Nephron (organoid): ENCODE data around the gene VPS4B.

Source experiments
- H3K27ac Mint-ChIP-seq, 3 experiments: 2 replicates each; pipeline ENCODE4 v1.8.0; 2020; ENCODE audit warnings: mixed read lengths in 3 of 3, mild to moderate bottlenecking in 2 of 3, moderate library complexity in 1 of 3
- H3K27me3 Mint-ChIP-seq: 2 replicates; pipeline ENCODE4 v1.8.0; 2021; ENCODE audit warnings: low read depth, mild to moderate bottlenecking, moderate library complexity, mixed read lengths
- H3K36me3 Mint-ChIP-seq: 2 replicates; pipeline ENCODE4 v1.8.0; 2020; ENCODE audit warnings: low read depth, mixed read lengths
- H3K4me1 Mint-ChIP-seq: 2 replicates; pipeline ENCODE4 v1.8.0; 2020; ENCODE audit warnings: mixed read lengths
- H3K4me3 Mint-ChIP-seq, 3 experiments: 2 replicates each; pipeline ENCODE4 v1.8.0; 2020; ENCODE audit warnings: mild to moderate bottlenecking in 3 of 3, mixed read lengths in 3 of 3, moderate library complexity in 2 of 3
- H3K9me3 Mint-ChIP-seq: 2 replicates; pipeline ENCODE4 v1.8.0; 2020; ENCODE audit warnings: mixed read lengths
- TF ChIP-seq, protein P1 (sequence below), 3 experiments: fragments of 200-600 bp; sonication (generic); IDR thresholded peaks; one replicate each; pipeline ENCODE4 v1.5.0; 2021; ENCODE audit warnings: antibody characterized with exemption in 3 of 3; ENCODE audit not compliant: unreplicated experiment in 3 of 3

The VPS4B gene

DNA sequence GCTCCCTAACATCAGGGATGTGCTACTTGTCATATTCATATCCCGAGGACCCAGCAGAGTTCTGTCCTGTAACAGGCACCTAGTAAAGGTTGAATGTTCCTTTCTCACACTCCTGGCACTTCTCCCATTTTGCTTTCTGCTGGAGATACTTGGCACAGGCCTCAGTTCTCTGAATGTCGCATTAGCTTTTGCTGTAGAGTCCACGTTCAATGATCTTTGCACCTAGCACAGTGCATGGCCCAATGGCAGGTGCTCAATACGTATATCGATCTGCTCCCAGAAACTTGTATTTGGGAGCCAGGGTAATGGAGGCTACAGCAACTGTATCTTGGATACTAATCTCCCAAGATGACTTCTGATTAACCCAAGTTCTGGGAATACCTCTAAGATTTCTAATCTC, 24.8 kb upstream of the VPS4B start:
- Mint-ChIP-seq H3K4me1 (peaks cover 7% of the 10 kb centered on the region), H3K36me3 (no peaks in the 10 kb centered on the region)

DNA sequence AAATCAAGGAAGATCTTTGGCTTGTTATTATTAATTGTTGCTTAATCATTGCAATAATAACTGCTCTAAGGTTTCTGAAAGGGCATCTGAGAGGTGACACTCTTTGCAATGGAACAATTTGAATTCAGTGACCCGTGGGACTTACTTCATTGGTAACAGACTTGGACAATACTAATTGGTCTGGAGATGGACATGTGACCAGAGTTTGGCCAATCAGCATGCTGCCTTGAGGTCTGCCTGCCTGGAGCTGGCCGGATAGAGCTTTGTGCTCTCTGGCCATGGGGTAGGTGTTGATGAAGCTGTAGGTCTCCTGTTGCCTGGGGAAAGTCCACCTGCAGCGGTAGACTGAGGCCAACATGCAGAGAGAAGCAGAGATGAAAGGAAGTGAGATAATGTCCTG, 24.0 kb upstream of the VPS4B start:
- H3K9me3 Mint-ChIP-seq = no peaks in the 10 kb centered on the region
- TF ChIP-seq, protein P1, sequence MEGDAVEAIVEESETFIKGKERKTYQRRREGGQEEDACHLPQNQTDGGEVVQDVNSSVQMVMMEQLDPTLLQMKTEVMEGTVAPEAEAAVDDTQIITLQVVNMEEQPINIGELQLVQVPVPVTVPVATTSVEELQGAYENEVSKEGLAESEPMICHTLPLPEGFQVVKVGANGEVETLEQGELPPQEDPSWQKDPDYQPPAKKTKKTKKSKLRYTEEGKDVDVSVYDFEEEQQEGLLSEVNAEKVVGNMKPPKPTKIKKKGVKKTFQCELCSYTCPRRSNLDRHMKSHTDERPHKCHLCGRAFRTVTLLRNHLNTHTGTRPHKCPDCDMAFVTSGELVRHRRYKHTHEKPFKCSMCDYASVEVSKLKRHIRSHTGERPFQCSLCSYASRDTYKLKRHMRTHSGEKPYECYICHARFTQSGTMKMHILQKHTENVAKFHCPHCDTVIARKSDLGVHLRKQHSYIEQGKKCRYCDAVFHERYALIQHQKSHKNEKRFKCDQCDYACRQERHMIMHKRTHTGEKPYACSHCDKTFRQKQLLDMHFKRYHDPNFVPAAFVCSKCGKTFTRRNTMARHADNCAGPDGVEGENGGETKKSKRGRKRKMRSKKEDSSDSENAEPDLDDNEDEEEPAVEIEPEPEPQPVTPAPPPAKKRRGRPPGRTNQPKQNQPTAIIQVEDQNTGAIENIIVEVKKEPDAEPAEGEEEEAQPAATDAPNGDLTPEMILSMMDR (IDR thresholded peaks at IDR 0.05; ENCODE audit: unreplicated experiment in 3 of 3) = no peak
- no peaks in the 10 kb centered on the region for H3K36me3 Mint-ChIP-seq
- no peaks in the 10 kb centered on the region for H3K4me1 Mint-ChIP-seq
- no peak overlapping the region for H3K27ac Mint-ChIP-seq
- H3K27me3 Mint-ChIP-seq = no peaks in the 10 kb centered on the region
- H3K4me3 Mint-ChIP-seq = no peak overlapping the region

More for the DNA sequence above, 24.8 kb upstream of the VPS4B start:
- Mint-ChIP-seq H3K27ac (no peak overlapping the region), H3K4me3 (no peak overlapping the region), H3K27me3 (no peaks in the 10 kb centered on the region), H3K9me3 (no peaks in the 10 kb centered on the region)
- TF ChIP-seq, protein P1 (IDR thresholded peaks at IDR 0.05; ENCODE audit: unreplicated experiment in 3 of 3) = no peak

DNA sequence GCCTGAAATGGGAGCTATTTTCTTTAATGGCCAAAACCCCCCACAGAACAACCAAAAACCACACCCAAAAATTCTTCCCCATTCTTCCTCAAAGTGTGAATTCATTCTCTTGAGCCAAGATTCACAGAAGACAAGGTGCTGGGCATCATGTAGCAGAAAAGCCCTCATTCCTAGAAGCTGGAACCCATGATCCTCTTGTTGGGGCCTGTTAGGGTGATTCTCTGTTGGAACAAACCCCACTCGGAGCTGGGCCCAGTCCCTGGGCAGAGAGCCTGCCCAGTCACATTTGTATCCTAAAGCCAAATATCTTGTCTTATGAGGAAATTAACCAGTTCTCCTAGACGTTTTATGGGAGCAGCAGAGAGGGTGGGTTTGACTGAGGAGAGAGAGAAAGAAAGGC, 22.8 kb upstream of the VPS4B start:
- TF ChIP-seq, protein P1 (IDR thresholded peaks at IDR 0.05; ENCODE audit: unreplicated experiment in 3 of 3) = no peak
- Mint-ChIP-seq H3K36me3 (no peaks in the 10 kb centered on the region), H3K4me3 (no peak overlapping the region), H3K27me3 (no peaks in the 10 kb centered on the region), H3K9me3 (no peaks in the 10 kb centered on the region), H3K4me1 (no peaks in the 10 kb centered on the region), H3K27ac (no peak overlapping the region)

DNA sequence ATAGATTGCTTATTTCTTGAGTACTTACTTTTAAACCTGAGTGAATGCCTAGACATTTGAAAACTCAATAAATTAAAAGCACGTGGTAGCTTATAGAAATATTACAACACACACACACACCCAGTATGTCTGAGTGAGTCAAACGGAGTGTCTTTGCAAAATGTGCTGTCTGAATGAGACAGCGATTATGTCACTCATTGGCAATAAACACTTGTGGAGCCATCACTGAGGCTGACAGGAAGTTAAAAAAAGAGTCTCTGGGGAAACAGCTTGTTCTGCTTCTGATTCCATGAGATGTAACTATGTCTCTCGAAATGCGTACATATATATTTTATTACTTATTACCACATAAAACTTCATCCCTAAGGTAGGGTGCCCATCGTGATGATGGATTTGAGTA, 22.3 kb upstream of the VPS4B start:
- no peaks in the 10 kb centered on the region for H3K9me3 Mint-ChIP-seq
- TF ChIP-seq, protein P1 (IDR thresholded peaks at IDR 0.05; ENCODE audit: unreplicated experiment in 3 of 3) = no peak
- no peaks in the 10 kb centered on the region for H3K36me3 Mint-ChIP-seq
- H3K4me1 Mint-ChIP-seq = no peaks in the 10 kb centered on the region
- H3K4me3 Mint-ChIP-seq = no peak overlapping the region
- H3K27me3 Mint-ChIP-seq = no peaks in the 10 kb centered on the region
- no peak overlapping the region for H3K27ac Mint-ChIP-seq

DNA sequence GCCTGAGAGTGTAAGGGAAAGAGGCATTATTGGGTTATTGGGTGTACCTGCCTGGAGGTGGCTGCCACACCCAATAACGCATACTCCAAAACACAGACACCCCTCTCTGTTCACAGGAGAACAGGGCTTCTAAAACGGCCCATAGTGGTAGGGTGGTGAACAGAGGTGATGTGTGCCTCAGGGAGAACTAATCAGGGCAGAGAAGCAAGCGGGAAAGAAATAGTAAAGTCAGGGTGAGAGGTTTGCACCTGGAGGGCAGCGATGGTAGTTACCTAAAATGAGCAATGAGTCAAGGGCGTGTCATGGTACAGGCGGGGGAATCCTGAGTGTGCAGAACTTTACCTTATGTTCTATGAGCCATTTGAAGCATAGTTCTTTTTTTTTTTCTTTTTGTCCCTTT, 21.6 kb upstream of the VPS4B start:
- Mint-ChIP-seq H3K4me3 (no peak overlapping the region), H3K27ac (no peak overlapping the region), H3K9me3 (no peaks in the 10 kb centered on the region), H3K36me3 (no peaks in the 10 kb centered on the region), H3K4me1 (no peaks in the 10 kb centered on the region), H3K27me3 (no peaks in the 10 kb centered on the region)
- TF ChIP-seq, protein P1 (IDR thresholded peaks at IDR 0.05; ENCODE audit: unreplicated experiment in 3 of 3) = no peak

DNA sequence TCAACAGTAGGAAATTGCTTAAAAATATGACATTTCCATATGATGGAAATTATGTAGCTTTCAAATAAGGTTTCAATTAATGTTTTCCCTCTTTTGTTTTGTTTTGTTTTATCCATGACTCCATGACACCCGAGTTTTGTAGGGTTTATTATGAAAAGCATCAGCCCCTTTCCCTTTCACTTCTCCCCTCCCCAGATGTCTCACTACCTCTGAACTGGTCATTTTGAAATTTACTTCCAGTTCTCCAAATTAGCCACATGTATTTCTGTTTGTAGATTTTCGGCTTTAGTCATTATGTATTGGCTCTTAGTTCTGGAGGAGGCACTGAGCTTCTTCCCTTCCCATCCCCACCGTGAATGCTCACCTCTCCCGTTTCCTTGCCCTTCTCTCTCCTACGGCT, 18.6 kb upstream of the VPS4B start:
- Mint-ChIP-seq H3K9me3 (no peaks in the 10 kb centered on the region), H3K27me3 (no peaks in the 10 kb centered on the region), H3K36me3 (no peaks in the 10 kb centered on the region), H3K4me1 (no peaks in the 10 kb centered on the region), H3K27ac (no peak overlapping the region), H3K4me3 (no peak overlapping the region)
- TF ChIP-seq, protein P1 (IDR thresholded peaks at IDR 0.05; ENCODE audit: unreplicated experiment in 3 of 3) = no peak
